MM.1S (cell line): Measurements from ENCODE around the gene HDAC9.

Experiments
- DNase-seq: peaks from one replicate; pipeline ENCODE4 v3.0.0-alpha.2; 2015
- H2AFZ ChIP-seq: fragments of 300-600 bp; sonication (generic); 2 replicates; pipeline ENCODE4 v1.6.0; 2016; ENCODE audit warnings: antibody characterized with exemption, low read length
- H3F3A ChIP-seq: fragments of 300-600 bp; sonication (generic); 2 replicates; pipeline ENCODE4 v1.6.1; 2016; ENCODE audit warnings: mild to moderate bottlenecking, antibody characterized with exemption, low read length, moderate library complexity, mixed read lengths; ENCODE audit not compliant: insufficient read depth
- H3K27ac ChIP-seq: fragments of 300-600 bp; sonication (generic); 2 replicates; pipeline ENCODE4 v1.5.1; 2016; ENCODE audit warnings: mild to moderate bottlenecking, low read length
- H3K27me3 ChIP-seq: fragments of 300-600 bp; sonication (generic); replicated peaks from 2 replicates; pipeline ENCODE4 v1.6.0; 2016; ENCODE audit warnings: low read length; ENCODE audit not compliant: insufficient read depth
- H3K36me3 ChIP-seq: fragments of 300-600 bp; sonication (generic); replicated peaks from 2 replicates; pipeline ENCODE4 v1.6.1; 2016; ENCODE audit warnings: mild to moderate bottlenecking, low read length, mixed read lengths; ENCODE audit not compliant: insufficient read depth
- H3K4me1 ChIP-seq: fragments of 300-600 bp; sonication (generic); 2 replicates; pipeline ENCODE4 v1.6.1; 2016; ENCODE audit warnings: low read length, mixed read lengths
- H3K4me2 ChIP-seq: fragments of 300-600 bp; sonication (generic); 2 replicates; pipeline ENCODE4 v1.6.0; 2016; ENCODE audit warnings: low read depth, low read length
- H3K4me3 ChIP-seq: fragments of 300-600 bp; sonication (generic); 2 replicates; pipeline ENCODE4 v1.5.1; 2016; ENCODE audit warnings: low read length, mixed read lengths
- H3K79me2 ChIP-seq: fragments of 300-600 bp; sonication (generic); 2 replicates; pipeline ENCODE4 v1.6.1; 2016; ENCODE audit warnings: mixed run types, low read length, mixed read lengths
- H3K9ac ChIP-seq: fragments of 300-600 bp; sonication (generic); 2 replicates; pipeline ENCODE4 v1.6.1; 2016; ENCODE audit warnings: low read length, mixed read lengths
- H3K9me2 ChIP-seq: fragments of 300-600 bp; sonication (generic); replicated peaks from 2 replicates; pipeline ENCODE4 v1.6.1; 2016; ENCODE audit warnings: mild to moderate bottlenecking, low read length, mixed read lengths; ENCODE audit not compliant: insufficient read depth
- H3K9me3 ChIP-seq: fragments of 300-600 bp; sonication (generic); replicated peaks from 2 replicates; pipeline ENCODE4 v1.6.1; 2016; ENCODE audit warnings: mild to moderate bottlenecking, low read length, mixed read lengths; ENCODE audit not compliant: insufficient read depth
- H4K20me1 ChIP-seq: fragments of 300-600 bp; sonication (generic); 2 replicates; pipeline ENCODE4 v1.6.1; 2016; ENCODE audit warnings: mild to moderate bottlenecking, low read length, moderate library complexity, mixed read lengths; ENCODE audit not compliant: insufficient read depth
- EZH2 ChIP-seq: fragments of 300-600 bp; sonication (generic); optimal IDR thresholded peaks from 2 replicates; pipeline ENCODE3; 2017; ENCODE audit warnings: low read depth, mild to moderate bottlenecking, antibody characterized with exemption, low read length, mixed read lengths
- EZH2phosphoT487 ChIP-seq: fragments of 300-600 bp; sonication (generic); IDR thresholded peaks from 2 replicates; pipeline ENCODE4 v1.6.1; 2018; ENCODE audit warnings: antibody characterized with exemption, low read length
- TF ChIP-seq, protein P1 (sequence below): fragments of 300-600 bp; sonication (generic); IDR thresholded peaks from 2 replicates; pipeline ENCODE4 v1.5.1; 2016; ENCODE audit warnings: antibody characterized with exemption, low read length, mixed read lengths

HDAC9 gene

GRCh38 chr7:18593602-18594279 lies 98.2 kb downstream of the HDAC9 start:
- Histone ChIP-seq H3K9me2 (no peaks in the 10 kb centered on the region), H3K4me3 (no peak overlapping the region), H2AFZ (no peak overlapping the region), H3K79me2 (no peaks in the 10 kb centered on the region), H3K9ac (no peak overlapping the region), H3K4me1 (peaks cover 27% of the 10 kb centered on the region), H3K36me3 (no peaks in the 10 kb centered on the region), H3K27ac (peak overlapping the region; percentile 53; the same call in 1 of the 2 replicates), H4K20me1 (no peaks in the 10 kb centered on the region), H3K9me3 (no peaks in the 10 kb centered on the region), H3K4me2 (peak overlapping the region; percentile 47), H3F3A (peaks cover 20% of the 10 kb centered on the region), H3K27me3 (no peaks in the 10 kb centered on the region)
- peak; percentile 69 for DNase-seq
- TF ChIP-seq EZH2phosphoT487 = no peak
- TF ChIP-seq, protein P1, sequence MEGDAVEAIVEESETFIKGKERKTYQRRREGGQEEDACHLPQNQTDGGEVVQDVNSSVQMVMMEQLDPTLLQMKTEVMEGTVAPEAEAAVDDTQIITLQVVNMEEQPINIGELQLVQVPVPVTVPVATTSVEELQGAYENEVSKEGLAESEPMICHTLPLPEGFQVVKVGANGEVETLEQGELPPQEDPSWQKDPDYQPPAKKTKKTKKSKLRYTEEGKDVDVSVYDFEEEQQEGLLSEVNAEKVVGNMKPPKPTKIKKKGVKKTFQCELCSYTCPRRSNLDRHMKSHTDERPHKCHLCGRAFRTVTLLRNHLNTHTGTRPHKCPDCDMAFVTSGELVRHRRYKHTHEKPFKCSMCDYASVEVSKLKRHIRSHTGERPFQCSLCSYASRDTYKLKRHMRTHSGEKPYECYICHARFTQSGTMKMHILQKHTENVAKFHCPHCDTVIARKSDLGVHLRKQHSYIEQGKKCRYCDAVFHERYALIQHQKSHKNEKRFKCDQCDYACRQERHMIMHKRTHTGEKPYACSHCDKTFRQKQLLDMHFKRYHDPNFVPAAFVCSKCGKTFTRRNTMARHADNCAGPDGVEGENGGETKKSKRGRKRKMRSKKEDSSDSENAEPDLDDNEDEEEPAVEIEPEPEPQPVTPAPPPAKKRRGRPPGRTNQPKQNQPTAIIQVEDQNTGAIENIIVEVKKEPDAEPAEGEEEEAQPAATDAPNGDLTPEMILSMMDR = no peak
- TF ChIP-seq EZH2 = no peak

DNA sequence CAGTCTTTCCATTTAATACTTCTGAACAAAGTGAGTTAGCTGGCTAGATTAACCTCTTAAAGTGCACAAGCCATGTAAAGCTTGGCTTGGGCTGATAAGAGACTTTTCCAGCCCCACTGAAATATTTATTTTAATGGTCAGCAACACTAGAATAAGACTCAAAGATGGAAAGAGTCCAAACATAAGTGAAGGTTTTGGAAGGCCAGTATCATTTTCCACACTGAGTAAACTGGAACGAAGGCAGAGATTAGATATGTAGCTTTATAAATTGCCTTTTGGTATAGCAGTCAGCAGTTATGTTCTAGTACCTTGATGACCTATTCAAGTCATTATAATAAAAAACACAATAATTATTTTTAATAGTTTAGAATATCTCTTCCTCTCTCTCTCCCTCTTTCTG lies 102.2 kb downstream of the HDAC9 start:
- DNase-seq = no peak
- Histone ChIP-seq H3K27ac (no peak overlapping the region), H3K9me2 (no peaks in the 10 kb centered on the region), H3K4me1 (peaks cover 16% of the 10 kb centered on the region), H3K4me2 (no peak overlapping the region), H3F3A (peaks cover 11% of the 10 kb centered on the region), H3K36me3 (peaks cover 12% of the 10 kb centered on the region), H3K9ac (no peak overlapping the region), H3K4me3 (no peak overlapping the region), H2AFZ (no peak overlapping the region), H3K9me3 (0 out of 2 replicates have a peak, but pooled peaks cover 1% of the 10 kb centered on the region), H3K27me3 (no peaks in the 10 kb centered on the region), H3K79me2 (no peaks in the 10 kb centered on the region), H4K20me1 (no peaks in the 10 kb centered on the region)
- TF ChIP-seq, protein P1 = no peak
- no peak for TF ChIP-seq EZH2
- no peak for TF ChIP-seq EZH2phosphoT487

DNA sequence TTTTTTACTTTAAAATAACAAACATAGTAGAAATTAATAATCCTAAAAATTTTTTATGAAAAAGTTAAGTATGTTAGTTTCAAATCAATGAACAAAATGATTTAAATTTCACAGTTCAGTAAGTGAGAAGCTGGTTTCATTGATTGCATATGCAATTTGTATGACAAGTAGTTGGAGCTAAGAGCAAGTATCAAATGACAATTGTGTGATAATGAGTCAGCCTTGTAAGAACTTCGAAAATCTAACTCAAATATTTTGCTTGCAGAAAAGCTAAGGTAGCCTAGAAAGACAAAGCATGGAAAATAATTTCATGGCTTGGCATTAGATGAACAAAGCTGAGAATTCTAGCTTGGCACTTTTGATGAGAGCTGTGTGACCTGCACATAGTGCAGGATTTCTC lies 111.5 kb downstream of the HDAC9 start:
- H3K27me3 ChIP-seq = no peaks in the 10 kb centered on the region
- no peak overlapping the region for H3K27ac ChIP-seq
- no peaks in the 10 kb centered on the region for H4K20me1 ChIP-seq
- H3K36me3 ChIP-seq = peaks cover 8% of the 10 kb centered on the region
- no peak overlapping the region for H3K4me3 ChIP-seq
- no peaks in the 10 kb centered on the region for H3K9me2 ChIP-seq
- TF ChIP-seq, protein P1 = no peak
- TF ChIP-seq EZH2phosphoT487 (no peak), EZH2 (no peak)
- DNase-seq = no peak
- H3K9me3 ChIP-seq = 0 out of 2 replicates have a peak, but pooled peaks cover 3% of the 10 kb centered on the region
- H3F3A ChIP-seq = no peaks in the 10 kb centered on the region
- no peaks in the 10 kb centered on the region for H3K79me2 ChIP-seq
- H3K4me1 ChIP-seq = no peaks in the 10 kb centered on the region
- no peak overlapping the region for H3K9ac ChIP-seq
- H3K4me2 ChIP-seq = no peak overlapping the region
- H2AFZ ChIP-seq = no peak overlapping the region
